HEK293 (cell line): ENCODE data around the gene ACAA1.

Experiments
- CTCF ChIA-PET: fragments of 350-600 bp; formaldehyde crosslinking; extraction: SDS; loops from one replicate; lab custom pipeline; 2021; ENCODE audit warnings: antibody characterized with exemption; lab: Yijun Ruan, JAX
- POLR2A ChIA-PET: fragments of 300-600 bp; formaldehyde crosslinking; extraction: SDS; loops from one replicate; lab custom pipeline; 2020; ENCODE audit warnings: antibody characterized with exemption, inconsistent platforms; lab: Yijun Ruan, JAX
- H3K27ac ChIP-seq: fragments of 200-500 bp; sonication (Bioruptor generic); 2 replicates; pipeline ENCODE4 v1.5.1; 2014; ENCODE audit warnings: low read depth, low read length, control low read depth, inconsistent platforms; ENCODE audit errors: extremely low read depth
- H3K36me3 ChIP-seq, 2 experiments: fragments of 200-500 bp in 1 of 2; sonication (Bioruptor generic) in 1 of 2; 1 replicate in 1 of 2; 2 replicates in 1 of 2; pipeline ENCODE4 v1.5.1; 2014 to 2017; ENCODE audit warnings: inconsistent platforms in 2 of 2, low read length in 2 of 2; ENCODE audit not compliant: control insufficient read depth in 2 of 2, insufficient read depth in 1 of 2
- H3K4me1 ChIP-seq: fragments of 200-500 bp; sonication (Bioruptor generic); 2 replicates; pipeline ENCODE4 v1.5.1; 2014; ENCODE audit warnings: mild to moderate bottlenecking, low read length, inconsistent platforms; ENCODE audit not compliant: control insufficient read depth, insufficient read depth
- H3K4me3 ChIP-seq: 2 replicates; pipeline ENCODE4 v1.5.1; 2011; ENCODE audit warnings: low read depth, mild to moderate bottlenecking, control low read depth, low read length, moderate library complexity
- H3K9me3 ChIP-seq: fragments of 200-500 bp; sonication (Bioruptor generic); 2 replicates; pipeline ENCODE4 v1.5.1; 2014; ENCODE audit warnings: low read depth, low read length, inconsistent platforms; ENCODE audit not compliant: control insufficient read depth, insufficient read depth
- GLI2 ChIP-seq: fragments of 450-650 bp; formaldehyde crosslinking; IDR thresholded peaks from 2 replicates; pipeline ENCODE4; 2017; ENCODE audit warnings: missing biosample characterization, missing genetic modification characterization, low read depth, borderline replicate concordance
- HIC1 ChIP-seq: fragments of 450-650 bp; formaldehyde crosslinking; IDR thresholded peaks from 2 replicates; pipeline ENCODE4 v1.5.1; 2016; ENCODE audit warnings: missing biosample characterization, missing genetic modification characterization
- HOXC10 ChIP-seq: sonication (generic); formaldehyde crosslinking; IDR thresholded peaks from 2 replicates; pipeline ENCODE4 v1.8.1; 2023; ENCODE audit warnings: mild to moderate bottlenecking, missing genetic modification reagents
- KLF7 ChIP-seq: fragments of 450-650 bp; formaldehyde crosslinking; IDR thresholded peaks from 2 replicates; pipeline ENCODE4 v1.5.1; 2016; ENCODE audit warnings: missing biosample characterization, missing genetic modification characterization, borderline replicate concordance
- KLF9 ChIP-seq: fragments of 450-650 bp; formaldehyde crosslinking; IDR thresholded peaks from 2 replicates; pipeline ENCODE4 v1.5.1; 2016; ENCODE audit warnings: missing biosample characterization, missing genetic modification characterization, low read depth
- PBX3 ChIP-seq: sonication (generic); formaldehyde crosslinking; IDR thresholded peaks from 2 replicates; pipeline ENCODE4 v1.8.1; 2022; ENCODE audit warnings: mild to moderate bottlenecking, moderate library complexity, missing genetic modification reagents
- RBAK ChIP-seq: fragments of 450-650 bp; formaldehyde crosslinking; IDR thresholded peaks from 2 replicates; pipeline ENCODE4 v1.5.1; 2016; ENCODE audit warnings: missing biosample characterization, missing genetic modification characterization
- REST ChIP-seq: fragments of 450-650 bp; formaldehyde crosslinking; IDR thresholded peaks from 2 replicates; pipeline ENCODE4 v1.5.1; 2016; ENCODE audit warnings: missing biosample characterization, missing genetic modification characterization
- SCRT1 ChIP-seq: fragments of 450-650 bp; formaldehyde crosslinking; IDR thresholded peaks from 2 replicates; pipeline ENCODE4 v1.5.1; 2016; ENCODE audit warnings: missing biosample characterization, missing genetic modification characterization, borderline replicate concordance
- TCF7L2 ChIP-seq: IDR thresholded peaks from 2 replicates; pipeline ENCODE4 v1.6.1; 2011; ENCODE audit warnings: low read depth, mild to moderate bottlenecking, inconsistent platforms, low read length, moderate library complexity, borderline replicate concordance
- TRIM28 ChIP-seq: IDR thresholded peaks from 2 replicates; pipeline ENCODE4 v1.6.1; 2011; ENCODE audit warnings: low read length, control low read depth, borderline replicate concordance
- ZNF132 ChIP-seq: fragments of 450-650 bp; formaldehyde crosslinking; IDR thresholded peaks from 2 replicates; pipeline ENCODE4 v1.5.1; 2017; ENCODE audit warnings: missing biosample characterization, missing genetic modification characterization, borderline replicate concordance
- ZNF133 ChIP-seq: fragments of 450-650 bp; formaldehyde crosslinking; IDR thresholded peaks from 2 replicates; pipeline ENCODE4 v1.5.1; 2016; ENCODE audit warnings: missing biosample characterization, missing genetic modification characterization
- ZNF155 ChIP-seq: fragments of 450-650 bp; formaldehyde crosslinking; IDR thresholded peaks from 2 replicates; pipeline ENCODE4 v1.5.1; 2016; ENCODE audit warnings: missing biosample characterization, missing genetic modification characterization
- ZNF16 ChIP-seq: fragments of 450-650 bp; formaldehyde crosslinking; IDR thresholded peaks from 2 replicates; pipeline ENCODE4 v1.5.1; 2016; ENCODE audit warnings: low read depth, missing biosample characterization, missing genetic modification characterization
- ZNF2 ChIP-seq: fragments of 450-650 bp; formaldehyde crosslinking; IDR thresholded peaks from 2 replicates; pipeline ENCODE4 v1.5.1; 2016; ENCODE audit warnings: missing biosample characterization, missing genetic modification characterization
- ZNF350 ChIP-seq: fragments of 450-650 bp; formaldehyde crosslinking; IDR thresholded peaks from 2 replicates; pipeline ENCODE4 v1.5.0; 2017; ENCODE audit warnings: missing biosample characterization, mild to moderate bottlenecking, missing genetic modification characterization
- ZNF529 ChIP-seq: fragments of 450-650 bp; formaldehyde crosslinking; IDR thresholded peaks from 2 replicates; pipeline ENCODE4 v1.5.1; 2017; ENCODE audit warnings: missing genetic modification characterization, missing biosample characterization; ENCODE audit not compliant: insufficient replicate concordance
- ZNF555 ChIP-seq: fragments of 450-650 bp; formaldehyde crosslinking; conservative IDR thresholded peaks from 2 replicates; pipeline ENCODE4 v1.5.1; 2017; ENCODE audit warnings: missing biosample characterization, mild to moderate bottlenecking, missing genetic modification characterization, inconsistent platforms
- ZNF560 ChIP-seq: fragments of 450-650 bp; formaldehyde crosslinking; IDR thresholded peaks from 2 replicates; pipeline ENCODE4 v1.5.1; 2017; ENCODE audit warnings: missing biosample characterization, missing genetic modification characterization, borderline replicate concordance
- ZNF777 ChIP-seq: fragments of 450-650 bp; formaldehyde crosslinking; IDR thresholded peaks from 2 replicates; pipeline ENCODE4 v1.5.1; 2017; ENCODE audit warnings: missing biosample characterization, missing genetic modification characterization, borderline replicate concordance
- ZSCAN5A ChIP-seq: fragments of 450-650 bp; formaldehyde crosslinking; IDR thresholded peaks from 2 replicates; pipeline ENCODE4 v1.5.1; 2016; ENCODE audit warnings: missing biosample characterization, missing genetic modification characterization
- TF ChIP-seq, protein P1 (sequence below): fragments of 450-650 bp; formaldehyde crosslinking; IDR thresholded peaks from 2 replicates; pipeline ENCODE4 v1.5.1; 2017; ENCODE audit warnings: missing biosample characterization, missing genetic modification characterization
- TF ChIP-seq, protein P2 (sequence below): fragments of 450-650 bp; formaldehyde crosslinking; IDR thresholded peaks from 2 replicates; pipeline ENCODE4 v1.5.1; 2016; ENCODE audit warnings: missing biosample characterization, missing genetic modification characterization

Gene ACAA1

DNA sequence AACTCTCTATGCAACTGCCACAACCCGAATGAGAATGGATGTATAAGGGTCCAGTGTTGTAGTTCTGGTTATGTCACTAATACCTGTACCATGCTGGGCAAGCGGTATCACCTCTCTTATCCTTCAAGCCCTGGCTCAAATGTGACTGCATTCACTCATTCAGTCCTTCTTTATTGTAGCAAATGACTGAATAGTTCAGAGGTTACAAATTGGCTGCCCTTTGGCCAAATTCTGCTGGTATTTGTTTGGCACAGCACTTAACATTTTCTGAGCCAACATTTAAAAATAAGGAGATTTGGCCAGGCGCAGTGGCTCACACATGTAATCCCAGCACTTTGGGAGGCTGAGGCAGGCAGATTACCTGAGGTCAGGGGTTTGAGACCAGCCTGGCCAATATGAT, 50.4 kb downstream of the ACAA1 start:
- H3K36me3 ChIP-seq, result no peaks in the 10 kb centered on the region
- ChIA-PET POLR2A (no interaction called here), CTCF (no interaction called here)
- H3K27ac ChIP-seq, result no peak overlapping the region
- TF ChIP-seq HIC1 (tag by site-specific recombination), result no peak
- no peak for TF ChIP-seq ZNF555 (tag by site-specific recombination)
- no peak for TF ChIP-seq ZNF560 (tag by site-specific recombination)
- TF ChIP-seq TRIM28, result no peak
- no peak for TF ChIP-seq REST
- TF ChIP-seq KLF9 (tag by site-specific recombination), result no peak
- no peak for TF ChIP-seq GLI2
- TF ChIP-seq RBAK (tag by site-specific recombination), result no peak
- no peak overlapping the region for H3K4me3 ChIP-seq
- H3K9me3 ChIP-seq, result no peaks in the 10 kb centered on the region
- no peaks in the 10 kb centered on the region for H3K4me1 ChIP-seq

DNA sequence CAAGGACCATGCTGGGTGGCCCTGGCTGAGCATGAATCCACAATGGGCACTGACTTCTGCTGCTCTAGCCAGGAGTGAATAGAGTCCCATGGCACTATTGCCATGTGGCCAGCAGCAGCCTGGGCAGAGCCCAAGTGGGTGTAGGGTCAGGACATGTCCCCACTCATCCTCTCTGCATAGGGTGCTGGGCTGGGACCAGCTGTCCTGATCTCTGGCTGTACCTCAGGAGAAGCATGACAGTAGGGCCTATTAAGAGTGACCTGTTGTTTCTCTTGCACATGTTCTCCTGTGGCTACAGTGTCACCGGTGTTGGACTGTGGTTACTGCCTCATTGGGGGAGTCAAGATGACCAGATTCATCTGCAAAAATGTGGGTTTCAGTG, 51.0 kb downstream of the ACAA1 start:
- POLR2A ChIA-PET, result no interaction called here
- H3K36me3 ChIP-seq, result no peaks in the 10 kb centered on the region

More for the DNA sequence above, 51.0 kb downstream of the ACAA1 start:
- no peaks in the 10 kb centered on the region for H3K4me1 ChIP-seq
- no peaks in the 10 kb centered on the region for H3K9me3 ChIP-seq
- H3K4me3 ChIP-seq, result no peak overlapping the region
- H3K27ac ChIP-seq, result no peak overlapping the region
- TF ChIP-seq ZSCAN5A (tag by site-specific recombination) (no peak), ZNF155 (tag by site-specific recombination) (no peak), SCRT1 (tag by site-specific recombination) (no peak), PBX3 (no peak), ZNF2 (tag by site-specific recombination) (no peak), TCF7L2 (no peak), ZNF350 (tag by site-specific recombination) (no peak), ZNF132 (tag by site-specific recombination) (no peak), ZNF133 (no peak), ZNF529 (tag by site-specific recombination) (no peak), ZNF16 (tag by site-specific recombination) (no peak), KLF7 (tag by site-specific recombination) (no peak), ZNF777 (tag by site-specific recombination) (no peak), HOXC10 (CRISPR knock-in tag) (no peak)
- TF ChIP-seq, protein P1, sequence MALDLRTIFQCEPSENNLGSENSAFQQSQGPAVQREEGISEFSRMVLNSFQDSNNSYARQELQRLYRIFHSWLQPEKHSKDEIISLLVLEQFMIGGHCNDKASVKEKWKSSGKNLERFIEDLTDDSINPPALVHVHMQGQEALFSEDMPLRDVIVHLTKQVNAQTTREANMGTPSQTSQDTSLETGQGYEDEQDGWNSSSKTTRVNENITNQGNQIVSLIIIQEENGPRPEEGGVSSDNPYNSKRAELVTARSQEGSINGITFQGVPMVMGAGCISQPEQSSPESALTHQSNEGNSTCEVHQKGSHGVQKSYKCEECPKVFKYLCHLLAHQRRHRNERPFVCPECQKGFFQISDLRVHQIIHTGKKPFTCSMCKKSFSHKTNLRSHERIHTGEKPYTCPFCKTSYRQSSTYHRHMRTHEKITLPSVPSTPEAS (tag by site-specific recombination), result no peak
- TF ChIP-seq, protein P2, sequence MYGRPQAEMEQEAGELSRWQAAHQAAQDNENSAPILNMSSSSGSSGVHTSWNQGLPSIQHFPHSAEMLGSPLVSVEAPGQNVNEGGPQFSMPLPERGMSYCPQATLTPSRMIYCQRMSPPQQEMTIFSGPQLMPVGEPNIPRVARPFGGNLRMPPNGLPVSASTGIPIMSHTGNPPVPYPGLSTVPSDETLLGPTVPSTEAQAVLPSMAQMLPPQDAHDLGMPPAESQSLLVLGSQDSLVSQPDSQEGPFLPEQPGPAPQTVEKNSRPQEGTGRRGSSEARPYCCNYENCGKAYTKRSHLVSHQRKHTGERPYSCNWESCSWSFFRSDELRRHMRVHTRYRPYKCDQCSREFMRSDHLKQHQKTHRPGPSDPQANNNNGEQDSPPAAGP (tag by site-specific recombination), result no peak
- CTCF ChIA-PET, result no interaction called here
